Measurements from ENCODE around the gene RNPEP. TPM values are rescaled to one million over a fixed set of nuclear protein-coding genes. Genes with fewer than 3 reads are reported as not detected.
"Not testable (repeated sequence)": the region's sequence is repeated elsewhere in the genome, so short reads cannot be mapped to it uniquely, and the experiment has no call there.

RNPEP gene
- total and polyA plus RNA-seq, 4 experiments from 2014 or later, result 25.9 to 41.4 (median 29.7) TPM

- CTCF ChIA-PET (ENCODE audit: partially characterized antibody), result no interaction called here
- Histone ChIP-seq H3K4me3 (ENCODE audit: low read length in 2 of 2) (no peak overlapping the region), H3K9me3 (ENCODE audit: control insufficient read depth in 1 of 2, low read length in 2 of 2) (no peaks in the 10 kb centered on the region), H3K4me1 (ENCODE audit: insufficient read depth, low read length) (no peaks in the 10 kb centered on the region), H3K36me3 (ENCODE audit: insufficient read depth, low read length) (no peaks in the 10 kb centered on the region), H3K27me3 (ENCODE audit: insufficient read depth, low read length) (peaks cover under 1% of the 10 kb centered on the region), H3K27ac (ENCODE audit: low read depth, low read length) (no peak overlapping the region)
- no peak for DNase-seq
- no peak overlapping the region for H3K27ac Mint-ChIP-seq
- no peaks in the 10 kb centered on the region for H3K4me1 Mint-ChIP-seq
- peaks cover 0 to 3% (median 0%) of the 10 kb centered on the region in 8 donors for H3K9me3 Mint-ChIP-seq
- H3K4me3 Mint-ChIP-seq, result no peak overlapping the region
- POLR2A ChIA-PET (ENCODE audit: partially characterized antibody), result no interaction called here
- peaks cover under 1 to 9% of the 10 kb centered on the region in 2 donors for H3K27me3 Mint-ChIP-seq
- intact Hi-C loops (cut with micrococcal nuclease), result no loop called here
- H3K36me3 Mint-ChIP-seq, result no peaks in the 10 kb centered on the region
Observed at GRCh38 chr1:202054094-202054493, 71.6 kb downstream of the RNPEP start.

GRCh38 chr1:202054673-202055072 is 72.2 kb downstream of the RNPEP start:
- H3K27me3 Mint-ChIP-seq, result peaks cover 0 to 11% of the 10 kb centered on the region in 2 donors
- H3K9me3 Mint-ChIP-seq; H3K27me3 ChIP-seq (ENCODE audit: insufficient read depth, low read length); POLR2A ChIA-PET (ENCODE audit: partially characterized antibody); H3K4me3 Mint-ChIP-seq; DNase-seq; H3K4me1 Mint-ChIP-seq; H3K36me3 Mint-ChIP-seq; H3K4me1 ChIP-seq (ENCODE audit: insufficient read depth, low read length); H3K27ac ChIP-seq (ENCODE audit: low read depth, low read length); intact Hi-C loops (cut with micrococcal nuclease); CTCF ChIA-PET (ENCODE audit: partially characterized antibody); H3K27ac Mint-ChIP-seq; H3K36me3 ChIP-seq (ENCODE audit: insufficient read depth, low read length); H3K4me3 ChIP-seq (ENCODE audit: low read length in 2 of 2); H3K9me3 ChIP-seq (ENCODE audit: control insufficient read depth in 1 of 2, low read length in 2 of 2): not testable (repeated sequence)

Small RNA genes lying within 50 kb of the gene (microRNA-seq; reads per million reads assigned to microRNA genes)
- not detected for gene MIR6740 (ENCODE audit: borderline microRNAs expressed, borderline number of aligned reads, borderline replicate concordance)

Other genes with a start within 250 kb of the RNPEP start
- gene IPO9, start 153.5 kb upstream of the RNPEP start, total RNA-seq, result 10 to 100 TPM; 41.2 to 42.7 TPM
- gene IPO9, start 153.5 kb upstream of the RNPEP start, polyA plus RNA-seq, result 10 to 100 TPM; 13.1 to 20.2 TPM
- gene SHISA4, start 93.8 kb upstream of the RNPEP start, total RNA-seq, result under 1 TPM; 0.58 to 0.94 TPM
- gene SHISA4, start 93.8 kb upstream of the RNPEP start, polyA plus RNA-seq, result under 1 TPM in 1 of 2 donors, not detected in 1; 0.59 TPM
- not detected for gene LMOD1, start 36.1 kb upstream of the RNPEP start, total RNA-seq
- gene LMOD1, start 36.1 kb upstream of the RNPEP start, polyA plus RNA-seq, result not detected
- gene TIMM17A, start 27.1 kb upstream of the RNPEP start, total RNA-seq, result 10 to 100 TPM; 26.0 to 27.1 TPM
- gene TIMM17A, start 27.1 kb upstream of the RNPEP start, polyA plus RNA-seq, result 10 to 100 TPM; 28.4 to 29.2 TPM
- 1 to 10 TPM in 1 of 2 experiments, under 1 TPM in 1; 0.33 to 1.1 TPM for gene ELF3, start 27.9 kb downstream of the RNPEP start, total RNA-seq
- gene ELF3, start 27.9 kb downstream of the RNPEP start, polyA plus RNA-seq, result under 1 TPM in 1 of 2 donors, not detected in 1; 0.17 TPM
- gene GPR37L1, start 140.3 kb downstream of the RNPEP start, total RNA-seq, result not detected
- under 1 TPM in 1 of 2 donors, not detected in 1; 0.07 TPM for gene GPR37L1, start 140.3 kb downstream of the RNPEP start, polyA plus RNA-seq
- gene ARL8A, start 162.1 kb downstream of the RNPEP start, total RNA-seq, result 10 to 100 TPM; 48.1 to 55.0 TPM
- gene ARL8A, start 162.1 kb downstream of the RNPEP start, polyA plus RNA-seq, result 10 to 100 TPM in 1 of 2 donors, 1 to 10 TPM in 1; 7.1 to 10.8 TPM
- gene PTPN7, start 178.0 kb downstream of the RNPEP start, total RNA-seq, result 10 to 100 TPM; 67.6 to 68.4 TPM
- gene PTPN7, start 178.0 kb downstream of the RNPEP start, polyA plus RNA-seq, result 10 to 100 TPM; 50.5 to 84.1 TPM
- gene LGR6, start 211.2 kb downstream of the RNPEP start, total RNA-seq, result under 1 TPM in 1 of 2 experiments, not detected in 1; 0.17 TPM
- under 1 TPM; 0.16 to 0.33 TPM for gene LGR6, start 211.2 kb downstream of the RNPEP start, polyA plus RNA-seq

Data from CD4-positive, alpha-beta memory T cell (primary cell).